ENCODE data around the gene MYEF2.

DNA sequence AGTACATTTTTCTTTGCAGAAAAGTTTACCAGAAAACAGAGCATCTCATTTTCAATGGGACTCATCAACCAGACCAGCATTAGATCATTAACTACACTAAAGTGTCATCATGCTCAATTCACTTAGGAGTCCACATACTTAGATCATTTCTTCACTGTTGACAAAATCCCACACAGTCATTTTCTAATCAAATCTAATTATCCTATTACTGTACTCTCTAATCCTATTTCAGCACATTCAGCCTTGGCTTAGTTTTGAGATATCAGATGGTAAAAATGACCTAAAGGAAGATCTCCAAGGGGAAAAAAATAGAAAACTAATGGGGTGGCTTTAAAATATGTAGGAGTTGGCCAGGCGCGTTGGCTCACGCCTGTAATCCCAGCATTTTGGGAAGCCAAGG, 8.2 kb upstream of the MYEF2 start:
- TF ChIP-seq, protein P1, sequence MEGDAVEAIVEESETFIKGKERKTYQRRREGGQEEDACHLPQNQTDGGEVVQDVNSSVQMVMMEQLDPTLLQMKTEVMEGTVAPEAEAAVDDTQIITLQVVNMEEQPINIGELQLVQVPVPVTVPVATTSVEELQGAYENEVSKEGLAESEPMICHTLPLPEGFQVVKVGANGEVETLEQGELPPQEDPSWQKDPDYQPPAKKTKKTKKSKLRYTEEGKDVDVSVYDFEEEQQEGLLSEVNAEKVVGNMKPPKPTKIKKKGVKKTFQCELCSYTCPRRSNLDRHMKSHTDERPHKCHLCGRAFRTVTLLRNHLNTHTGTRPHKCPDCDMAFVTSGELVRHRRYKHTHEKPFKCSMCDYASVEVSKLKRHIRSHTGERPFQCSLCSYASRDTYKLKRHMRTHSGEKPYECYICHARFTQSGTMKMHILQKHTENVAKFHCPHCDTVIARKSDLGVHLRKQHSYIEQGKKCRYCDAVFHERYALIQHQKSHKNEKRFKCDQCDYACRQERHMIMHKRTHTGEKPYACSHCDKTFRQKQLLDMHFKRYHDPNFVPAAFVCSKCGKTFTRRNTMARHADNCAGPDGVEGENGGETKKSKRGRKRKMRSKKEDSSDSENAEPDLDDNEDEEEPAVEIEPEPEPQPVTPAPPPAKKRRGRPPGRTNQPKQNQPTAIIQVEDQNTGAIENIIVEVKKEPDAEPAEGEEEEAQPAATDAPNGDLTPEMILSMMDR (IDR thresholded peaks at IDR 0.05; ENCODE audit: low read depth, low read length): no peak
- no peak for TF ChIP-seq EZH2phosphoT487 (IDR thresholded peaks at IDR 0.05; ENCODE audit: low read depth)
